Placental pericyte (primary cell): ENCODE results near the gene CLASP1. TPM values are rescaled to one million over a fixed set of nuclear protein-coding genes. Genes with fewer than 3 reads are reported as not detected.

Experiments used
- small RNA-seq: library from RNA; depleted of rRNA; stranded (forward); fragments of <200 nt; gene quantifications from one replicate; pipeline ENCODE3, GENCODE V24; 2012; ENCODE audit warnings: low replicate concordance
- total RNA-seq: library from RNA; depleted of rRNA; stranded (reverse); fragments of >200 nt; gene quantifications from 2 replicates; pipeline ENCODE4 v1.2.3, GENCODE V29; 2012

The CLASP1 gene
- total RNA-seq, result 44.6 and 71.6 TPM in 2 replicates

DNA sequence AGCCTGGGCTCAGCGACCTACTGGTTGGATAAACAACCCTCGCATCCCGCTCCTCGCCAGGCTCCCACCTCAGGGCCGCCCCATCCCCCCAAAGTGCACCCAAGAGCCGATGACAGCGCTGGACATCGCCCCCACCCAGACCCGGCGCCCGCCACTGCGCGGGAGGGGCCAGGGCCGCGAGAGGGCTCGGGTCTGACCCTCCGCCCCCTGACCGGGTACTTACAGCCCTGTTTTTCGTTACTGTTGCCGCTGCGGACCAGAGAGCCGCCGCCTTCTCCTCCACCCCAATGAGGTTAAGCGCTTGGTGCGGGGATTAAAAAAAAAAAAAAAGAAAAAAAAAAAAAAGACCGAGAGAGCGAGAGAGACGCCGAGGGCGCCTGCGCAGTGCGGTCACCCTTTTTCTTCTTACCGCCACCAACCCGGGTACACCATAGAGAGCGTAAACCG, at the start of gene CLASP1:
Gene CLASP1, minus strand, starts transcription at position 314 of the 447 bp plus-strand sequence. CDS start 43,567 bp downstream, outside the sequence.

Small RNA genes lying within 50 kb of the gene (small RNA-seq; reads per million reads assigned to genes)
- gene RF00019, result not detected
- gene RNU4ATAC, result 699 reads per million, percentile 99 among the genes with 10 or more reads in this experiment

Other genes starting within 250 kb of the CLASP1 start
- under 0.01 TPM in 2 replicates for gene RNU4ATAC, start 118.6 kb downstream of the CLASP1 start, total RNA-seq
- 40.5 and 62.4 TPM in 2 replicates for gene NIFK, start 87.4 kb upstream of the CLASP1 start, total RNA-seq
- 31.7 and 46.1 TPM in 2 replicates for gene TSN, start 106.2 kb upstream of the CLASP1 start, total RNA-seq